NCI-H2029 (cell line): ENCODE results near the gene HOXD12.

Source experiments
- DNase-seq: peaks from one replicate; lab custom pipeline; 2025; lab: John Stamatoyannopoulos, UW

Gene HOXD12, protein sequence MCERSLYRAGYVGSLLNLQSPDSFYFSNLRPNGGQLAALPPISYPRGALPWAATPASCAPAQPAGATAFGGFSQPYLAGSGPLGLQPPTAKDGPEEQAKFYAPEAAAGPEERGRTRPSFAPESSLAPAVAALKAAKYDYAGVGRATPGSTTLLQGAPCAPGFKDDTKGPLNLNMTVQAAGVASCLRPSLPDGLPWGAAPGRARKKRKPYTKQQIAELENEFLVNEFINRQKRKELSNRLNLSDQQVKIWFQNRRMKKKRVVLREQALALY

DNA sequence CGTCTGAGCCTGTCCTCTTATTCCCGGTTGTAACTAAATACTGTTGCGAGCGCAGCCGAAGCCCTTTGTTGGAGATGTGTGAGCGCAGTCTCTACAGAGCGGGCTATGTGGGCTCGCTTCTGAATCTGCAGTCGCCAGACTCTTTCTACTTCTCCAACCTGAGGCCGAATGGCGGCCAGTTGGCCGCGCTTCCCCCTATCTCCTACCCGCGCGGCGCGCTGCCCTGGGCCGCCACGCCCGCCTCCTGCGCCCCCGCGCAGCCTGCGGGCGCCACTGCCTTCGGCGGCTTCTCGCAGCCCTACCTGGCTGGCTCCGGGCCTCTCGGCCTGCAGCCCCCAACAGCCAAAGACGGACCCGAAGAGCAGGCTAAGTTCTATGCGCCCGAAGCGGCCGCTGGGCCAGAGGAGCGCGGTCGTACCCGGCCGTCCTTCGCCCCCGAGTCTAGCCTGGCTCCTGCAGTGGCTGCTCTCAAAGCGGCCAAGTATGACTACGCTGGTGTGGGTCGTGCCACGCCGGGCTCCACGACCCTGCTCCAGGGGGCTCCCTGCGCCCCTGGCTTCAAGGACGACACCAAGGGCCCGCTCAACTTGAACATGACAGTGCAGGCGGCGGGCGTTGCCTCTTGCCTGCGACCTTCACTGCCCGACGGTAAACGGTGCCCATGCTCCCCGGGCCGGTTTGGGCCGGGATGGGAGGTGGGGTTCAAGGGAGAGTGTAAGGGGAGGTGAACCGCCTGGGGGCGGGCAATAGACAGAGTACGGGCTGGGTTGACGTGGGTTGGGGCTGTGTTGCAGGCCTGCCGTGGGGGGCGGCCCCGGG is at the start of gene HOXD12:
TSS of gene HOXD12 (plus strand) at position 68 of the 819 bp plus-strand sequence. CDS start at position 75, 7 bp downstream.
- DNase-seq = no peak

GRCh38 chr2:176056406-176056805 is 43.2 kb upstream of the HOXD12 start:
- DNase-seq = peak; percentile 91

- peak; percentile 29 for DNase-seq
These were observed 35.6 kb upstream of the HOXD12 start for GRCh38 chr2:176063958-176064357.

DNA sequence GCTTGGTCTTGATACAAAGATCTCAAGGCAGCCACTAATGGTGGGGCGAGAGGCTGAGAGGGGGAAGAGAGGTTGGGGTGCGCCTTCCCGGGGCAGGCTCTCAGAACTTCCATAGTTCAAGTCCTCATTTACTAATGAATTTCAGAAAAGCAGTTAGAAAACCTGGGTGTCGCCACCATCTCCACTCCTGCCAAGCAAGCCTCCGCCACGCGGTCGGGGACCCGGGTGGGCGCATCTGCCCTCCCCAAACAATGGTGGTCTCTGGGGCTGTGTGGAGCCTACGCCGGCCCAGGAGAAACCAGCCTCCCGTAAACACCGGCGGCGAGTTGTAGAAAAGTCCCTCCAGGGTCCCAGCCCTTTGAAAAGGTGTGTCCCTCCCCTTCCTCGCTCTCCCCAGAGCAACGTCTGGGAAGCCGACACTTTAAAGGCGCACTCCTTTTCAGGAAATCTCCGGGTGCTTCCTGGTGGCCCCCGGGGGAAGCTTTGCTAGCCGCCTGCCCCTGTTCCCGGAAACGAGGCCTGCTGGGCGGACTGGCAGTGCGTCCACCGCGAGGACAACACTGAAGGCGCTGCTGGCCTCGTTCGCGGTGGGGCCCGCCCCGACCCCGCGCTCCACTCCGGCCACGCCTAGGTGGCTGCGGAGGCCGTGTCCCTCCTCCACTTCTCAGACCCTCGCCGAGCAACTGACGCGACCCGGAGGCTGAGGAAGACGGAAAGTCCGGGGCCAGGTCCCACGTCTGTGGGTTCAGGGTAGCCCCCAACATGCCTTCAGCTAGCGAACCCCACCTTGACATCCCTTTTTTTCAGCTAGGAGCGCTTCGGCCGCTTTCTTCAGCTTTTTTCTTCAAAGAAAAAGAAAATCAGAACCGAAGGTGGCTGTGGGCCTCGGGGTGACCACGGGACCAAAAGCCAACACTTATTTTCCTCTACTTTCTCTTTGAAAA is 32.7 kb upstream of the HOXD12 start:
- DNase-seq = no peak

GRCh38 chr2:176067589-176068418 is 31.8 kb upstream of the HOXD12 start:
- DNase-seq = no peak

- DNase-seq = no peak
These were observed 31.2 kb upstream of the HOXD12 start for GRCh38 chr2:176068419-176068832.

DNA sequence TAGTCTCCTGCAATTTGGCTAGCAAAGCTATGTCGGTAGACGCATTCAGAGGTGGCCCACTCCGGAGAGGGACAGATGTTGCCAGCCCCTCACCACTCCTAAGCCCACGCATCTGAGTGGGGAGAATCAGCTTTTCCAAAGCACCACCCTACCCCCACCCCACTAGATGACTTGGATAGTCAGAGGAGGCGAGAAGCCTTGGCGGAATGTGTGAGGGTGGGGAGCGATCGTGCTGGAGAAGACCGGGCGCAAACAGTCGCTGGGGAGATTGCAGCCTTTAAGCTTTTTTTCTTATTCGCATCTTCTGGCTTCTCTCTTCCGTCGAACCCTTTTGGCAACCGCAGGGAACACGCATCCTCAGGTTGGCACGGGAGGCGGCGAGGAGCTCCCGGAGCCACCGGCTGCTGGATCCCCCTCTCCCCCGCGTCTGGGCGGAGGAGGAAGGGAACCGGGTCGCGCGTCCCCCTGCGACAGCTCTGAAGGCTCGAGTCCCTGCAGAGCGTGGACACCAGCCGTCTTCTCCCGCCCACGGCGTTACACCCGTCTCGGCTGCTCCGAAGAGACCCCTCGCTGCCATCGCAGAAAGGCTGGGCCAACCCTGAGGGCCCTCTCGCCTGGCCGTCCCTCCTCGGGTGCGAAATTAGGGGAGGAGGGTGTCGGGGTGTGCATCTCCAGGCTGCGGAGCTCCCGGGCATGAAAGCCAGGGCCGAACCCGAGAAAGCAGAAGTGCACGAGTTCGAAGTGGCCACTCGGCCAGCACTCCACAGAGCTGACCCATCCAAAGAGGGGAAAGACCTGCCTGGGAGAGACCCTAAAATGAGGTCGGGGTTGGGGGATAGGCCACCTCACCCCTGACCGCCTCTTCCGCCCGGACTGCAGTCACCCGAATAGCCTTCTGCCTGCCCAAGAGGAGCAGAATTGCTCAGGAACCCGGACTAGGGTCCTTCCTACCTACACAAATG is 28.0 kb upstream of the HOXD12 start:
- DNase-seq = no peak

DNA sequence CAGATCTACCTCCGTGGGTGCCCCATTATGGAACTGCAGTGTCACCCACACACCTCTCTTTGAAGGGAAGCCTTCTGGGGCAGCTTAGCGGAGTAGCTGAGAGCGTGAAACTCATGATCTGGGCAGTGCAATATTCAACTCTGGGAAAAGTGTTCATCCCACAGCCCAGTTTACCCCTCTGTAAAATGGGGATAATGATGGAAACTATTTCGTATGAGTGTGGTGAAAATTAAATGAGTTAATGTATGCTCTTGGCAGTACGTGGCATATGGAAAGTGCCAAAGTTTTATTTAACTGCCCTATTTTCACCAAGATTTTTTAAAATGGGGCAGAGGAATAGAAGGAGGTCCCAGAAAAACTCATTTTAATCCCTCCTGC is 27.3 kb upstream of the HOXD12 start:
- no peak for DNase-seq

GRCh38 chr2:176072951-176073904 is 26.4 kb upstream of the HOXD12 start:
- DNase-seq = no peak

- no peak for DNase-seq
These were observed 24.6 kb upstream of the HOXD12 start for GRCh38 chr2:176074919-176075425.

GRCh38 chr2:176075481-176075880 is 24.1 kb upstream of the HOXD12 start:
- no peak for DNase-seq

DNA sequence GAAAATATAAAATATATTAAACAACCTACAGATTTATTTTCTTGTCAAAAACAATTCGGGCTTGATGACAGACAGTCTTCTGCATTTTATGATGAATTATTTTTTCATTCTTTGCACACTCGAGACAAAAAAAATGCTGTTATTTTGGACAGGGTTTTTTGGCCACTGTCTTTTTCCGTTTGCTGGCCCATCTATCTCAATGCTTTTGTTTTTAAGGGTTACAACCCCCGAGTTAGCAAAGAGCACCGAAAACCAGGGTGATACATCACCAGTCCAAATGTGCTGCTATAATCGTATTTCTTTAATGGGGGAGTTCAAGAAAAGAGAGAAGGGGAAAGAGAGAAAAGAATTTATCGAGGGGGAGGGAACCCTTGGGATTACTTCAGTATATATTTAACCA is 23.5 kb upstream of the HOXD12 start:
- no peak for DNase-seq

GRCh38 chr2:176076796-176077195 is 22.8 kb upstream of the HOXD12 start:
- no peak for DNase-seq

DNA sequence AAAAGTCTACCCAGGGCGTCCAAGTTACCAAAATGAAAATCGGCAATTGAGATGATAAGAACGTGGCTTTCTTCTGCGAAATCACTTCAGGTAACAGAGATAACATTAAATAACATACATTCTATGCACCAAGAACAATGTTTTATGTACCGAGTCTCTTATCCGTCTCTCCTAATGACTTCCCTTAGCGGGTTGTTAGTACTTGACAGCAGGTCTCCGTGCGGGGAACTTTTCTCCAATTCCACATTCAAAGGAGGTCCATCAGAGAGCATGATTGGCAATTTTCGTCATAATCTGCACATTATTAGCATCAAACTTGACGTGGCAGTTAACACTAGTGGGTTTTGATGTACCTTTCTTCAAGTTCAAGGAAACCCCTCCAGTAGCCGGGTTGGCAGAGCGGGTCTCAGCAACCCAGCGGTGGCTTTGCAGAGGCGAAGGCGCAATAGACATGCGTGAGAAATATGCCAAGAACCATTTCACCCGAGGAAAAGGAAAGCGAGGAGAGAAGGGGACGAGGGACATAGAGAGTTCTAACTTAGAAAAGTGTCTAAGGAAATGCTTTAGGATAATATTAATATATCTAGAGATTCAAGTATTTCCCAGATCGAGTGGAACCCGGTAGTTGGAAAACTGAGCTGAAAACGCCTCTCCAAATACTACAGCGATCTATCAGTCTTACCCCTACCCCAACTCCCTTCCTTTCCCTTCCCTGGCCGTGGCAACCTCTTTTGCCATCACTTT is 20.9 kb upstream of the HOXD12 start:
- DNase-seq = no peak

DNA sequence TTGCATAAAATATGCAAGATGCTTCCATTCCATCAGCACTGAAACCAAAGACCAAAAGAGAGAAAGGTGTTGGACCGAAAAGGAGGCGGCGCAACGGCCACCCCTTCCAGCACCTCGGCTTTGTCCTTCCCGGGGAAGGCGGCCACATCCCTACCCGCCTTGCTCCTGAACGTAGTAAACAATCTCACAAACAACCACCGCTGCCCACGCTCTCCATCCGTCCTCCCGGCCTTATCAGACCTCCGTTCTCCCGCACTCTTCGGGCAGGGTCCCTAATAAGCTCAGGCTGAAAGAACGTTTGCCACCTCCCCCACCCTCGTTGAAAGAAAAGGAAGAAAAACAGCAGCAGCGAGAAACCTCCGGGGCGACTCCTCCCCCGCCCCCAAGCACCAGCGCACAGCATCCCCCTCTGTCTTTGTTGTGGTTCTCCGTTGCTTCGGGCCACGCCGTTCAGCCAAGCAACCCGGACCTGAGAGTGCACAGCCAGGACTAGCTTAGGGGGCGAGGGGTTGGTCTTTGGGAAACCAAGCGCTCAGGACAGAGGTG is 20.2 kb upstream of the HOXD12 start:
- DNase-seq = no peak

- DNase-seq = peak; percentile 61
These were observed 19.6 kb upstream of the HOXD12 start for GRCh38 chr2:176079831-176080539.
